Measurements from ENCODE around the gene BPIFB4.

Gene BPIFB4

GRCh38 chr20:33070111-33071053, 9.1 kb upstream of the BPIFB4 start:
- TF ChIP-seq CTCF (IDR thresholded peaks at IDR 0.05) = no peak

GRCh38 chr20:33071198-33071597, 8.2 kb upstream of the BPIFB4 start:
- TF ChIP-seq CTCF (IDR thresholded peaks at IDR 0.05) = no peak

GRCh38 chr20:33072362-33072761, 7.1 kb upstream of the BPIFB4 start:
- TF ChIP-seq CTCF (IDR thresholded peaks at IDR 0.05) = no peak

GRCh38 chr20:33072813-33073212, 6.6 kb upstream of the BPIFB4 start:
- TF ChIP-seq CTCF (IDR thresholded peaks at IDR 0.05) = no peak

- TF ChIP-seq CTCF (IDR thresholded peaks at IDR 0.05) = no peak
These were observed 4.8 kb upstream of the BPIFB4 start for GRCh38 chr20:33074675-33075074.

GRCh38 chr20:33075281-33075680, 4.2 kb upstream of the BPIFB4 start:
- no peak for TF ChIP-seq CTCF (IDR thresholded peaks at IDR 0.05)

GRCh38 chr20:33076662-33077372, 2.6 kb upstream of the BPIFB4 start:
- peak; percentile 68 for TF ChIP-seq CTCF (IDR thresholded peaks at IDR 0.05)

Data from LNCAP (cell line).